ENCODE measurements around the gene ZMYM5.

GRCh38 chr13:19817106-19817505 is 46.3 kb downstream of the ZMYM5 start:
- no peak for TF ChIP-seq FOXM1 (IDR thresholded peaks at IDR 0.05; ENCODE audit: borderline replicate concordance)
- TF ChIP-seq TARDBP (IDR thresholded peaks at IDR 0.05) = no peak
- TF ChIP-seq BHLHE40 (IDR thresholded peaks at IDR 0.05; ENCODE audit: borderline replicate concordance) = no peak
- TF ChIP-seq HDGF (IDR thresholded peaks at IDR 0.05; ENCODE audit: borderline replicate concordance) = no peak
